H7 (cell line): ENCODE measurements around the gene SPATC1L. TPM values are rescaled to one million over a fixed set of nuclear protein-coding genes. Genes with fewer than 3 reads are reported as not detected.

Experiments used
- total RNA-seq: library from RNA; depleted of rRNA; stranded (reverse); fragments of >200 nt; shearing (Covaris generic); gene quantifications from 2 replicates; pipeline ENCODE4 v1.2.3, GENCODE V29; 2014; rRNA removed

SPATC1L gene
- total RNA-seq, 1 experiment from 2014 or later, result 35.5 TPM

Other genes starting within 250 kb of the SPATC1L start
- 243 and 283 TPM in 2 replicates for gene COL6A1, start 202.7 kb downstream of the SPATC1L start, total RNA-seq
- 127 and 143 TPM in 2 replicates for gene COL6A2, start 86.3 kb downstream of the SPATC1L start, total RNA-seq
- 1.6 TPM in 1 of 2 replicates, not detected in the other for gene FTCD, start 28.9 kb downstream of the SPATC1L start, total RNA-seq
- 44.6 and 53.3 TPM in 2 replicates for gene LSS, start 44.3 kb upstream of the SPATC1L start, total RNA-seq
- gene MCM3AP, start 101.2 kb upstream of the SPATC1L start, total RNA-seq, result 84.8 and 112 TPM in 2 replicates
- 28.0 and 35.0 TPM in 2 replicates for gene YBEY, start 101.9 kb upstream of the SPATC1L start, total RNA-seq
- gene C21orf58, start 139.4 kb upstream of the SPATC1L start, total RNA-seq, result 16.8 and 26.4 TPM in 2 replicates
- gene PCNT, start 139.7 kb upstream of the SPATC1L start, total RNA-seq, result 20.7 and 37.7 TPM in 2 replicates